IPS-18c (cell line): ENCODE results near the gene BNC2.

ENCODE experiments used
- H3K4me3 ChIP-seq: 2 replicates; pipeline ENCODE4 v1.7.0; 2013; ENCODE audit warnings: low read depth, mild to moderate bottlenecking, low read length, moderate library complexity; ENCODE audit not compliant: insufficient read depth
- H3K9me3 ChIP-seq: one replicate; pipeline ENCODE4 v1.6.1; 2013; ENCODE audit warnings: mild to moderate bottlenecking, low read length, moderate library complexity; ENCODE audit not compliant: control insufficient read depth, insufficient read depth

Gene BNC2

GRCh38 chr9:16406526-16407225 lies 463.8 kb downstream of the BNC2 start:
- H3K4me3 ChIP-seq, result no peak overlapping the region
- H3K9me3 ChIP-seq, result no peaks in the 10 kb centered on the region

- Histone ChIP-seq H3K9me3 (no peaks in the 10 kb centered on the region), H3K4me3 (no peak overlapping the region)
These were observed 465.0 kb downstream of the BNC2 start for GRCh38 chr9:16405421-16405820.

GRCh38 chr9:16401701-16402100 lies 468.8 kb downstream of the BNC2 start:
- no peaks in the 10 kb centered on the region for H3K9me3 ChIP-seq
- no peak overlapping the region for H3K4me3 ChIP-seq

- no peak overlapping the region for H3K4me3 ChIP-seq
These were observed 471.8 kb downstream of the BNC2 start for GRCh38 chr9:16398691-16399090.

GRCh38 chr9:16396389-16396788 lies 474.1 kb downstream of the BNC2 start:
- Histone ChIP-seq H3K4me3 (no peak overlapping the region), H3K9me3 (no peaks in the 10 kb centered on the region)

More at GRCh38 chr9:16398691-16399090, 471.8 kb downstream of the BNC2 start:
- no peaks in the 10 kb centered on the region for H3K9me3 ChIP-seq

GRCh38 chr9:16391369-16391768 lies 479.1 kb downstream of the BNC2 start:
- no peaks in the 10 kb centered on the region for H3K9me3 ChIP-seq
- H3K4me3 ChIP-seq, result no peak overlapping the region

GRCh38 chr9:16387382-16387781 lies 483.1 kb downstream of the BNC2 start:
- Histone ChIP-seq H3K9me3 (no peaks in the 10 kb centered on the region), H3K4me3 (no peak overlapping the region)

GRCh38 chr9:16386827-16387077 lies 483.7 kb downstream of the BNC2 start:
- Histone ChIP-seq H3K9me3 (no peaks in the 10 kb centered on the region), H3K4me3 (no peak overlapping the region)

- H3K9me3 ChIP-seq, result no peaks in the 10 kb centered on the region
- H3K4me3 ChIP-seq, result no peak overlapping the region
These were observed 484.3 kb downstream of the BNC2 start for GRCh38 chr9:16386007-16386826.

GRCh38 chr9:16385590-16385989 lies 484.9 kb downstream of the BNC2 start:
- no peaks in the 10 kb centered on the region for H3K9me3 ChIP-seq
- no peak overlapping the region for H3K4me3 ChIP-seq

- no peaks in the 10 kb centered on the region for H3K9me3 ChIP-seq
- H3K4me3 ChIP-seq, result no peak overlapping the region
These were observed 485.5 kb downstream of the BNC2 start for GRCh38 chr9:16384993-16385392.

- Histone ChIP-seq H3K9me3 (no peaks in the 10 kb centered on the region), H3K4me3 (no peak overlapping the region)
These were observed 493.2 kb downstream of the BNC2 start for GRCh38 chr9:16377311-16377710.

GRCh38 chr9:16371306-16371705 lies 499.2 kb downstream of the BNC2 start:
- Histone ChIP-seq H3K4me3 (no peak overlapping the region), H3K9me3 (no peaks in the 10 kb centered on the region)

- H3K4me3 ChIP-seq, result no peak overlapping the region
- no peaks in the 10 kb centered on the region for H3K9me3 ChIP-seq
These were observed 499.8 kb downstream of the BNC2 start for GRCh38 chr9:16370647-16371046.

GRCh38 chr9:16369427-16369826 lies 501.0 kb downstream of the BNC2 start:
- H3K9me3 ChIP-seq, result no peaks in the 10 kb centered on the region
- no peak overlapping the region for H3K4me3 ChIP-seq

- H3K9me3 ChIP-seq, result no peaks in the 10 kb centered on the region
- no peak overlapping the region for H3K4me3 ChIP-seq
These were observed 502.0 kb downstream of the BNC2 start for GRCh38 chr9:16368237-16369087.

GRCh38 chr9:16367605-16368231 lies 502.8 kb downstream of the BNC2 start:
- H3K9me3 ChIP-seq, result no peaks in the 10 kb centered on the region
- no peak overlapping the region for H3K4me3 ChIP-seq
